ENCODE results near the gene CEP72. TPM values are rescaled to one million over a fixed set of nuclear protein-coding genes. Genes with fewer than 3 reads are reported as not detected.

The CEP72 gene, protein sequence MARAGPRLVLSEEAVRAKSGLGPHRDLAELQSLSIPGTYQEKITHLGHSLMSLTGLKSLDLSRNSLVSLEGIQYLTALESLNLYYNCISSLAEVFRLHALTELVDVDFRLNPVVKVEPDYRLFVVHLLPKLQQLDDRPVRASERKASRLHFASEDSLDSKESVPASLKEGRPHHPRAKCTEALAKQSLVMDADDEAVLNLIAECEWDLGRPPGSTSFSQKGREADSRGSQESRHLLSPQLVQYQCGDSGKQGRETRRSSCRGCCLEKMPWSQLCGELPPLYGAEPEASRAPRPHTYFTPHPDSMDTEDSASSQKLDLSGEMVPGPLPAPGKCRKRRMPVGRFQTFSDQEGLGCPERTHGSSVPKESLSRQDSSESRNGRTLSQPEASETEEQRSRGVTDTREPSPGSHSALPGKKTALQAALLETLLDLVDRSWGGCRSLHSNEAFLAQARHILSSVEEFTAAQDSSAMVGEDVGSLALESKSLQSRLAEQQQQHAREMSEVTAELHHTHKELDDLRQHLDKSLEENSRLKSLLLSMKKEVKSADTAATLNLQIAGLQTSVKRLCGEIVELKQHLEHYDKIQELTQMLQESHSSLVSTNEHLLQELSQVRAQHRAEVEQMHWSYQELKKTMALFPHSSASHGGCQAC
- 1.7 and 7.2 TPM in 2 replicates for total RNA-seq (2014; rRNA removed; shearing (Covaris generic))
- polyA plus RNA-seq (2016; fragmentation: Nextera tagmentation; extraction: Ambion mirVana) = 1.7 and 2.4 TPM in 2 replicates

DNA sequence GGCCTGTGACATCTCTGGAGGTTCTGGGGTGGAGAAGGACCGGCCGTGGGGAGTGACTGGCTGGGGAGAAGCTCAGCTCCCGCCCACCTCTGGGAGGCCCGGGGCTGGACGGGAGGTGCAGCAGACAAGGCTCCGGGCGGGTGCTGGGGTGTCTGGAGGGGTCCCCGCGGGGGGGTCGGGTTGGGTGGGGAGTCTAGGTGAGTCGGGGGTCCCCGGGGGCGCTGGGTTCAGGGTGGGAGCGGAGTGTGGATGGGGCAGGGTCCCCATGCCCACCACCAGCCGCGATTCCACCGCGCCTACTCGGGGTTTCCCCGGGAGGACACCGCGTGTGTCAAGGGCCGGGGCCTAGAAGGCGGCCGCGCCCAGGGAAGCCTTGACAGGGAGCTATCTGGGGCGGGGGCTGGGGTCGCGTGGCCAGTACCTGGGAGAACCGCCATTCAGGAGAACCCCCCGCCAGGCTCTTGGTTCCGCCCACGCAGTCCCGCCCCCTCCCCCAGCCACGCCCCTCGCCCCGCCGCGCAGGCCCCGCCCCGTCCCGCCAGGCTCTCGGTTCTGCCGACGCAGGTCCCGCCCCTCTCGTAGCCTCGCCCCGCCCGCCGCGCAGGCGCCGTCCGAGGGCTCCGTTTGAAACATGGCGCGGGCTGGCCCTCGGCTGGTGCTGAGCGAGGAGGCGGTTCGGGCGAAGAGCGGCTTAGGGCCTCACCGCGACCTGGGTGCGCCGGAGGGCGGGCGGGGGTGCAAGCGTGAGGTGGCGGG, at the start of gene CEP72:
Gene CEP72 (plus strand): TSS at position 610 of the 756 bp plus-strand sequence. CDS start 22 bp downstream, at position 632.
- H3K4me2 ChIP-seq (ENCODE audit: unreplicated experiment) = peak within 1 kb of the TSS; percentile 90
- H3K79me2 ChIP-seq (ENCODE audit: insufficient read depth) = peaks cover 34% of the 10 kb centered on the region
- H3K27ac ChIP-seq = no peak within 1 kb of the TSS
- peak within 1 kb of the TSS; percentile 79 for H3K9ac ChIP-seq
- TF ChIP-seq EZH2phosphoT487 (IDR thresholded peaks at IDR 0.05; ENCODE audit: insufficient read depth, low read depth) (no peak), EZH2 (IDR thresholded peaks at IDR 0.05; ENCODE audit: insufficient read depth, poor library complexity, severe bottlenecking) (no peak)
- no peaks in the 10 kb centered on the region for H3K9me2 ChIP-seq (ENCODE audit: insufficient read depth)
- WGBS, 2 experiments (ENCODE audit: low coverage in 1 of 2, low lambda C conversion rate in 2 of 2, missing lambda C conversion rate in 2 of 2) = 2% methylated on average over 21 to 34 of the region's 72 CpGs
- peak within 1 kb of the TSS; percentile 77 for H3K4me3 ChIP-seq
- H2AFZ ChIP-seq = peak within 1 kb of the TSS; percentile 87
- H3K27me3 ChIP-seq (replicated peaks; ENCODE audit: insufficient read depth) = no peaks in the 10 kb centered on the region
- H3K9me3 ChIP-seq (ENCODE audit: low read depth) = no peaks in the 10 kb centered on the region
- H4K20me1 ChIP-seq (ENCODE audit: insufficient read depth) = no peaks in the 10 kb centered on the region
- H3K36me3 ChIP-seq (ENCODE audit: low read depth) = no peaks in the 10 kb centered on the region
- no peaks in the 10 kb centered on the region for H3K4me1 ChIP-seq (ENCODE audit: insufficient read depth)
- peak; percentile 96 for DNase-seq
- in situ Hi-C loops (cut with MboI) = no loop called here
- no peaks in the 10 kb centered on the region for H3F3A ChIP-seq (ENCODE audit: insufficient read depth)

GRCh38 chr5:565782-566440, 46.2 kb upstream of the CEP72 start:
- no peak overlapping the region for H2AFZ ChIP-seq
- no peaks in the 10 kb centered on the region for H4K20me1 ChIP-seq (ENCODE audit: insufficient read depth)
- H3K4me2 ChIP-seq (ENCODE audit: unreplicated experiment) = no peak overlapping the region
- peak; percentile 35 for DNase-seq
- TF ChIP-seq EZH2phosphoT487 (IDR thresholded peaks at IDR 0.05; ENCODE audit: insufficient read depth, low read depth) = no peak
- H3K27me3 ChIP-seq (replicated peaks; ENCODE audit: insufficient read depth) = no peaks in the 10 kb centered on the region; the same call in none of the 2 replicates
- no peaks in the 10 kb centered on the region for H3K4me1 ChIP-seq (ENCODE audit: insufficient read depth)
- no peaks in the 10 kb centered on the region; the same call in 1 of the 2 replicates for H3F3A ChIP-seq (ENCODE audit: insufficient read depth)
- H3K79me2 ChIP-seq (ENCODE audit: insufficient read depth) = no peaks in the 10 kb centered on the region
- H3K9me3 ChIP-seq (ENCODE audit: low read depth) = no peaks in the 10 kb centered on the region
- no peaks in the 10 kb centered on the region for H3K36me3 ChIP-seq (ENCODE audit: low read depth)
- H3K9ac ChIP-seq = no peak overlapping the region
- WGBS, 2 experiments (ENCODE audit: low coverage in 1 of 2, low lambda C conversion rate in 2 of 2, missing lambda C conversion rate in 2 of 2) = 74 to 79% methylated on average over 15 to 20 of the region's 20 CpGs
- H3K4me3 ChIP-seq = no peak overlapping the region
- no peaks in the 10 kb centered on the region for H3K9me2 ChIP-seq (ENCODE audit: insufficient read depth)
- no peak overlapping the region for H3K27ac ChIP-seq
- in situ Hi-C loops (cut with MboI) = no loop called here

DNA sequence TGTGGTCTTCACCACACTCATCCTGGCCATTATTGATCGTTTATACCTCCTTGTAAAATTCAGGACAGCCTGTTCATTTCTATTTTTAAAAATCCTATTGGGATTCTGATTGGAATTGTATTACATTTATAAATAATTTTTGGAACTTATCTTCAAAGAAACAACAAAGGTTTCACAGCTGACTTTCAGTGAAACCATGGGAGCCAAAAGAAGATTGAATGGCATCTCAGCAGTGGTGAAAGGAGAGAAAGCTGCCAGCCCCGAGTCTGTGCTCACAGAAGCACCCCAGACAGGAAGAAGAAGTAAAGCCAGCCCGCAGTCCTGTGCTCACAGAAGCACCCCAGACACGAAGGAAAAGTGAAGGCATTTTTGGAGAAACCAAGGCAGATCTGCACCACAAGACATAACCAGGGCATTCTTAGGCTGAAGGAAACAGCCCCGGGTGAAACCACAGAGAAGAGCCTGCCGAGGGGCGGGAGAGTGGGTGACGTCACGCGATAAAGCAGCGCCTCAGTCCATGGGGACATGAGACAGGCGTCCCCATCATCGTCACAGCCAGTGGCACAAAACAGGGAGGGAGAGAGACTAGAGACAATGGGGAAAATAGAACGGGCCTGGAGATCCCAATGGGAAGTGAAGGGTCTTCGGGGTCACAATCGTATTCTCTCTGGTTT, 45.4 kb upstream of the CEP72 start:
- Histone ChIP-seq H3K9me3 (ENCODE audit: low read depth) (no peaks in the 10 kb centered on the region), H3K4me2 (ENCODE audit: unreplicated experiment) (no peak overlapping the region), H2AFZ (no peak overlapping the region), H3K4me1 (ENCODE audit: insufficient read depth) (no peaks in the 10 kb centered on the region), H3F3A (ENCODE audit: insufficient read depth) (no peaks in the 10 kb centered on the region; the same call in 1 of the 2 replicates), H3K36me3 (ENCODE audit: low read depth) (no peaks in the 10 kb centered on the region), H4K20me1 (ENCODE audit: insufficient read depth) (no peaks in the 10 kb centered on the region), H3K27me3 (replicated peaks; ENCODE audit: insufficient read depth) (no peaks in the 10 kb centered on the region; the same call in none of the 2 replicates), H3K27ac (no peak overlapping the region), H3K9me2 (ENCODE audit: insufficient read depth) (no peaks in the 10 kb centered on the region), H3K9ac (no peak overlapping the region), H3K79me2 (ENCODE audit: insufficient read depth) (no peaks in the 10 kb centered on the region), H3K4me3 (no peak overlapping the region)
- in situ Hi-C loops (cut with MboI) = no loop called here
- no peak for DNase-seq
- TF ChIP-seq EZH2phosphoT487 (IDR thresholded peaks at IDR 0.05; ENCODE audit: insufficient read depth, low read depth) (no peak), EZH2 (IDR thresholded peaks at IDR 0.05; ENCODE audit: insufficient read depth, poor library complexity, severe bottlenecking) (no peak)
- WGBS, 2 experiments (ENCODE audit: low coverage in 1 of 2, low lambda C conversion rate in 2 of 2, missing lambda C conversion rate in 2 of 2) = 64 to 65% methylated on average over 16 of the region's 16 CpGs

Measured in GM23248 (cell line).